ENCODE data around the gene NOD2. TPM values are rescaled to one million over a fixed set of nuclear protein-coding genes. Genes with fewer than 3 reads are reported as not detected.

NOD2 gene
- total and polyA plus RNA-seq, 2 of the 13 experiments (the other 11 are each of a cell fraction or from before 2014, with no cell fraction given), result 0.27 to 0.81 TPM

- no peak for TF ChIP-seq ZNF646 (CRISPR knock-in tag; IDR thresholded peaks at IDR 0.05)
- no peak for TF ChIP-seq ZNF367 (CRISPR knock-in tag; IDR thresholded peaks at IDR 0.05; ENCODE audit: borderline replicate concordance)
- TF ChIP-seq, protein P1, sequence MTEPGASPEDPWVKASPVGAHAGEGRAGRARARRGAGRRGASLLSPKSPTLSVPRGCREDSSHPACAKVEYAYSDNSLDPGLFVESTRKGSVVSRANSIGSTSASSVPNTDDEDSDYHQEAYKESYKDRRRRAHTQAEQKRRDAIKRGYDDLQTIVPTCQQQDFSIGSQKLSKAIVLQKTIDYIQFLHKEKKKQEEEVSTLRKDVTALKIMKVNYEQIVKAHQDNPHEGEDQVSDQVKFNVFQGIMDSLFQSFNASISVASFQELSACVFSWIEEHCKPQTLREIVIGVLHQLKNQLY (CRISPR knock-in tag; IDR thresholded peaks at IDR 0.05), result no peak
- TF ChIP-seq CEBPG (CRISPR knock-in tag; IDR thresholded peaks at IDR 0.05), result no peak
- no peak for TF ChIP-seq ZFP82 (CRISPR knock-in tag; IDR thresholded peaks at IDR 0.05; ENCODE audit: borderline replicate concordance)
- 0 out of 2 replicates have a peak, but pooled peaks have one; percentile 21 for TF ChIP-seq SP2 (CRISPR knock-in tag; IDR thresholded peaks at IDR 0.05)
- no peak for TF ChIP-seq SIX4 (CRISPR knock-in tag; IDR thresholded peaks at IDR 0.05)
- no peak; the same call in 1 of the 2 replicates for TF ChIP-seq HDAC2 (CRISPR knock-in tag; IDR thresholded peaks at IDR 0.05)
- TF ChIP-seq, protein P2, sequence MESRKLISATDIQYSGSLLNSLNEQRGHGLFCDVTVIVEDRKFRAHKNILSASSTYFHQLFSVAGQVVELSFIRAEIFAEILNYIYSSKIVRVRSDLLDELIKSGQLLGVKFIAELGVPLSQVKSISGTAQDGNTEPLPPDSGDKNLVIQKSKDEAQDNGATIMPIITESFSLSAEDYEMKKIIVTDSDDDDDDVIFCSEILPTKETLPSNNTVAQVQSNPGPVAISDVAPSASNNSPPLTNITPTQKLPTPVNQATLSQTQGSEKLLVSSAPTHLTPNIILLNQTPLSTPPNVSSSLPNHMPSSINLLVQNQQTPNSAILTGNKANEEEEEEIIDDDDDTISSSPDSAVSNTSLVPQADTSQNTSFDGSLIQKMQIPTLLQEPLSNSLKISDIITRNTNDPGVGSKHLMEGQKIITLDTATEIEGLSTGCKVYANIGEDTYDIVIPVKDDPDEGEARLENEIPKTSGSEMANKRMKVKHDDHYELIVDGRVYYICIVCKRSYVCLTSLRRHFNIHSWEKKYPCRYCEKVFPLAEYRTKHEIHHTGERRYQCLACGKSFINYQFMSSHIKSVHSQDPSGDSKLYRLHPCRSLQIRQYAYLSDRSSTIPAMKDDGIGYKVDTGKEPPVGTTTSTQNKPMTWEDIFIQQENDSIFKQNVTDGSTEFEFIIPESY (CRISPR knock-in tag; IDR thresholded peaks at IDR 0.05), result peak; percentile 33; the same call in 1 of the 2 replicates
- no peak for TF ChIP-seq FOXC1 (CRISPR knock-in tag; IDR thresholded peaks at IDR 0.05; ENCODE audit: borderline replicate concordance)
- TF ChIP-seq RAD51 (IDR thresholded peaks at IDR 0.05; ENCODE audit: borderline replicate concordance), result no peak
- peak; percentile 66 for TF ChIP-seq ASH2L (IDR thresholded peaks at IDR 0.05; ENCODE audit: insufficient read length, low read depth, low read length)
- TF ChIP-seq, protein P3, sequence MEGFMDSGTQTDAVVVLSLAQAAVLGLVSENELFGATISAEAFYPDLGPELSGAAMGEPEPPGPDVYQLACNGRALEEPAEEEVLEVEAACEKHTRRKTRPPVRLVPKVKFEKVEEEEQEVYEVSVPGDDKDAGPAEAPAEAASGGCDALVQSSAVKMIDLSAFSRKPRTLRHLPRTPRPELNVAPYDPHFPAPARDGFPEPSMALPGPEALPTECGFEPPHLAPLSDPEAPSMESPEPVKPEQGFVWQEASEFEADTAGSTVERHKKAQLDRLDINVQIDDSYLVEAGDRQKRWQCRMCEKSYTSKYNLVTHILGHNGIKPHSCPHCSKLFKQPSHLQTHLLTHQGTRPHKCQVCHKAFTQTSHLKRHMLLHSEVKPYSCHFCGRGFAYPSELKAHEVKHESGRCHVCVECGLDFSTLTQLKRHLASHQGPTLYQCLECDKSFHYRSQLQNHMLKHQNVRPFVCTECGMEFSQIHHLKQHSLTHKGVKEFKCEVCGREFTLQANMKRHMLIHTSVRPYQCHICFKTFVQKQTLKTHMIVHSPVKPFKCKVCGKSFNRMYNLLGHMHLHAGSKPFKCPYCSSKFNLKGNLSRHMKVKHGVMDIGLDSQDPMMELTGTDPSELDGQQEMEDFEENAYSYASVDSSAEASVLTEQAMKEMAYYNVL (CRISPR knock-in tag; IDR thresholded peaks at IDR 0.05; ENCODE audit: borderline replicate concordance), result 0 out of 2 replicates have a peak, but pooled peaks have one; percentile 21
- TF ChIP-seq EHMT2 (IDR thresholded peaks at IDR 0.05; ENCODE audit: borderline replicate concordance, low read depth, low read length), result no peak
- TF ChIP-seq SOX13 (IDR thresholded peaks at IDR 0.05), result no peak
- TF ChIP-seq SOX13 (CRISPR knock-in tag; conservative IDR thresholded peaks at IDR 0.05 in 1 of 2, IDR thresholded peaks at IDR 0.05 in 1 of 2), result no peak; a peak in 1 of 4 replicates
Measured at GRCh38 chr16:50665128-50665878, 28.1 kb upstream of the NOD2 start (continued).

Data from HepG2 (cell line).